ENCODE results near the gene ANGPTL8.

ANGPTL8 gene

GRCh38 chr19:11238041-11238440 is 1.4 kb upstream of the ANGPTL8 start:
- no peak for DNase-seq

- no peak for DNase-seq
Observed at GRCh38 chr19:11238781-11239376, 540 bp upstream of the ANGPTL8 start.

DNA sequence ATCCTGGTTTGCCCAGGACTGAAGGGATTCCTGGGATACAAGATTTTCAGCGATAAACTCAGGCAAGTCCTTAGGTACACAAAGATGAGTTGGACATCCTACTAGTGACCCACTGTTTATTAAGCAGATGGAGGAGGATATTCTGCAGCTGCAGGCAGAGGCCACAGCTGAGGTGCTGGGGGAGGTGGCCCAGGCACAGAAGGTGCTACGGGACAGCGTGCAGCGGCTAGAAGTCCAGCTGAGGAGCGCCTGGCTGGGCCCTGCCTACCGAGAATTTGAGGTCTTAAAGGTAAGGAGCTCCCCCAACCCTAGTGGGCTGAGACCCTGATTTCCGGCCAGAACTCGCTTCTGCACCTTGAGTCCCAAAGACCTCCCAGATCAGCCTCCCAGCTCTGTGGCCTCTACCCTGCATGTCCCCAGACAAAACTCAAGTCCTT is 607 bp downstream of the ANGPTL8 start:
- no peak for DNase-seq

- no peak for DNase-seq
Observed at GRCh38 chr19:11242025-11242424, 2.6 kb downstream of the ANGPTL8 start.

- DNase-seq = no peak
Observed at GRCh38 chr19:11242864-11243797, 3.7 kb downstream of the ANGPTL8 start.

GRCh38 chr19:11243798-11244169 is 4.4 kb downstream of the ANGPTL8 start:
- DNase-seq = no peak

DNA sequence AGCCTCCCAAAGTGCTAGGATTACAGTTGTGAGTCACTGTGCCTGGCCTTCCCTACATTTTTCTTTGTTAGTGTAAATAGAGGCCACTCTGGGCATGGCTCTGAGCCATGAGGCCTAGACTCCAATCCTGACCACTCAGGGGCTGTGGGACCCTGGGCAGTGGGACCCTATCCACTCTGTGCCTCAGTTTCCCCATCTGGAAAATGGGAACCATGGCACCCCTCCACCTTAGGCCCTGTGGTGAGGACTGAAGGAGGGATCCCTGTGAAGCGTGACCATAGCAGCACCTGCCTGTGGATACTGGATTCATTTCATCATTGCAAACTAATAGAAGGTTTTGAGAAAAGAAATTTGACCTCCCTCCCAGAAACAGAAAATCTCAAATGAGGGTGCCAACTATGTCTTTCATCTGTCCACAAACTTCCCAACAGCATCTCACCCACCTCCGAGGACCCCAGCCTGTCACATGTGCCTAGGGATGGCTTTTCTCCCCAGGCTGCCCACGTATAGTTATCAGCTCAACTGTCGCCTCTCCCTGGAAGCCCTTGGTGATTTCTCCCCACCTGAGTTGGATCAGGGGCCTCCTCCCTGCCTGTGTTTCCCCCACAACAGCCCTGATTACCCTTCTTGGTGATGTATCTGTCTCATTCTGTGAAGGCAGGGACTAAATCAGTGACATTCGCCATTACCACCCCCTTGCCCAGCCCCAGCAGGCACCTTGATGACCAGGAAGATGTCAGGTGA is 5.6 kb downstream of the ANGPTL8 start:
- no peak for DNase-seq

DNA sequence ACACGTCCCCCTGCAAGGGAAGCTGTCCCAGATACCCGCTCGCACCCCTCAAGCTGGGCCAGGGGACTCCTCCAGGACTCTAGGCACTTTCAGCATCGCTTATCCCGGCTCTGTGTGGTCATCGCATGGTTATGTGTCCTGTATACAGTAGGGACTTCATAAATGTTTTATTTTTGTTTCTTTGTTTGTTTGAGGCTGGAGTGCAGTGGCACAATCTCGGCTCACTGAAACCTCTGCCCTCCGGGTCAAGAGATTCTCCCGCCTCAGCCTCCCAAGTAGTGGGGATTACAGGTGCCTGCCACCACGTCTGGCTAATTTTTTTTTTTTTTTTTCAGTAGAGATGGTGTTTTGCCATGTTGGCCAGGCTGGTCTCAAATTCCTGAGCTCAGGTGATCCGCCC is 7.5 kb downstream of the ANGPTL8 start:
- no peak for DNase-seq

GRCh38 chr19:11247391-11247790 is 8.0 kb downstream of the ANGPTL8 start:
- DNase-seq = no peak

DNA sequence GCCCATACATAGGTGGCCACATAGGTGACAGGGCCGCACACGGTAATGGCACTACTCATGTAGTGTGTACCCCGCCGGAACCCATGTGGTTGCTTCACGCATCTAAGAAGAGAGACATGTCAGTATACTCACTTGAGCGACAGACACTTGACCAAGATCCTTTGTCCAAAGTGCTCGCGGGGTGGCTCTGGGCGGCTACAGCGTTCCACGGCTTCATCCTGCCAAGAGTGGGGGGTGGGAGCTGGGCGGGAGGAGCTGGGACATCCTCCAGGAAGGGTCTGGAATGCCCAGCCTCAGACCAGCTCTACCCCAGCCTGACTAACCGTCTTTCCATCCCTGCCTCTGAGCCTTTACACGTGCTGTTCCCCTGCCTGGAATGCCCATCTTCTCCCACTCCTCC is 8.5 kb downstream of the ANGPTL8 start:
- no peak for DNase-seq

- DNase-seq = no peak
Observed at GRCh38 chr19:11248852-11249251, 9.4 kb downstream of the ANGPTL8 start.

DNA sequence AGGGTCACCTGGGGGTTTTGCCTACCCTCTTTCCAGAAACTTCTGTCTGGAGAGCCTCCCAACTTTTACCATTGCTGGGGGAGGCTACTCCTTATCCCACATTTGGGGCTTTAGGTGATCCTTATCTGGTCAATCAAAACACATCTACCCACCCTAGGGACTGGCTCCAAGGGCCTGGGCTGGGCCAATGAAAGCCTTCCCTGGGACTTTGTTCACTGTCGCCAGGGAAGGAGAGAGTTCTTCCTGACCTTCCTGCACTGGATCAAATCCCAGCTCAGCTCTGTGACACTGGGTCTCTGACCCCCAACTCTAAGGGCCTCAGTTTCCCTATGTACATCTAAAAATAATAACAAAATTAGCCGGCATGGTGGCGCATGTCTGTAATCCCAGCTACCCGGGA is 11.8 kb downstream of the ANGPTL8 start:
- DNase-seq = no peak

GRCh38 chr19:11251650-11252314 is 12.4 kb downstream of the ANGPTL8 start:
- DNase-seq = no peak

DNA sequence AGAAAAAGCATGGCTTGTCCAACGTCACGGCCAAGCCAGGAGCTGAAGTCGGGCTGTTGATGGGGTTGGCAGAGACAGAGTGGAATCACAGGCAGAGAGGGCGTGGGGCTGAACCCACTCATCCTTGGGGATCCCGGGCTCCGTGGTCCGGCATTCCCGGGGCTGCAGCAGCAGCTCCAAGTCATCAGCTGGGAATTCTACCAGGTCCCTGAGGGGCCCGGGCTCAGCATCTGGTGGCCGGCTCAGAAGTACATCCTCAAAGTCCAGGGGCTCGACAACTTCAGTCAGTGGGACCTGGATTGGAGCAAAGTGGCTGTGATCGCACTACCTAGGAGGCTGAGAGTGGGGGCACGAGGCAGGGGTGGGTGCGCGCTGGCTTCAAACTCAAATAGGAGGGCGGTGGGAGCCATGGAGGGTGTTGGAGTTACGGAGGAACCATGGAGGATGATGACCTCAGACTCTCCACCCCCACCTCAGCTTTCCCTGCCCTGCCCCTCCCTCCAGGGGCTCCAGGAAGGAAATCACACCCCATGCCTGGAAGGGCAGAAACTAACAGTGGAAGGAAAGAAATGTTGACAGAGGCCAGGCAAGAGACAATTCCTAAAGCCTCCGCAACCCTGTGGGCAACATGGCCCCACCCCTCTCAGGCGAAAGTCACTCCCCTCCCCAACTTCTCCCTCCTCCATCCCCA is 13.4 kb downstream of the ANGPTL8 start:
- no peak for DNase-seq

DNA sequence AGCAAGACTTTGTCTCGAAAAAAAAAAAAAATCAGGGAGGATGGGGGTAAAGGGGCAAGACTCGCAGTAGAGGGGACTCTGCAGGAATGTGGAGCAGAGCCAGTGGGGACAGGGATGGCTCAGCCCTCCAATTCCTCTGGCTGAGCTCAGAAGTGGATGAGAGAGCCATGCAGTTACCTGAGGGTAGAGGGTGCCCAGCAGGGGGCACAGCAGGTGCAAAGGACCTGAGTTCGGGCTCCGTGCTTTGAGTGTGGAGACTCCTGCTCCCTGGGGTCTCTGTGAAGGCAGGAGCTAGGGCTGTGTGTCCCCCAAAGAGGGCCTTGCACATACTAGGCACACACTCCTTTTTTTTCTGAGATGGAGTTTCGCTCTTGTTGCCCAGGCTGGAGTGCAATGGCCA is 15.2 kb downstream of the ANGPTL8 start:
- no peak for DNase-seq

DNA sequence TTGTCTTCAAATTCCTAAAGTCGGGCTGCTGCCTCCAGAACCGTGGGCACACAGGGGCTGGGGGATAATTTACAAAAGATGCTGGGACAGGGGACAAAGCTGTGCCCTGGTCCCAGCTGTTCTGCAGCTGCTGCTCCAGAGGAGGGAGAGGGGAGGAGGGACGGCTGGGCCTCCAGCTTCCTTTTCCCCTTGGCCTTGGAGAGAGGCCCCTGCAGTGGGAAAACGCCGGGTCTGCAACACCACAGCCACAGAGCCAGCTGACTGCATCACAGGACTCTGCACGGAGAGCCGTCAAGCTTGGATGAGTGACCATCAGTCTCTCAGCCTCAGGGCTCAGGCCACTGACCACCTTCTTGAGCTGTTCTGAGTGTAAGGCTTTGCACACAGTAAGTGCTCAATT is 16.8 kb downstream of the ANGPTL8 start:
- DNase-seq = no peak

DNA sequence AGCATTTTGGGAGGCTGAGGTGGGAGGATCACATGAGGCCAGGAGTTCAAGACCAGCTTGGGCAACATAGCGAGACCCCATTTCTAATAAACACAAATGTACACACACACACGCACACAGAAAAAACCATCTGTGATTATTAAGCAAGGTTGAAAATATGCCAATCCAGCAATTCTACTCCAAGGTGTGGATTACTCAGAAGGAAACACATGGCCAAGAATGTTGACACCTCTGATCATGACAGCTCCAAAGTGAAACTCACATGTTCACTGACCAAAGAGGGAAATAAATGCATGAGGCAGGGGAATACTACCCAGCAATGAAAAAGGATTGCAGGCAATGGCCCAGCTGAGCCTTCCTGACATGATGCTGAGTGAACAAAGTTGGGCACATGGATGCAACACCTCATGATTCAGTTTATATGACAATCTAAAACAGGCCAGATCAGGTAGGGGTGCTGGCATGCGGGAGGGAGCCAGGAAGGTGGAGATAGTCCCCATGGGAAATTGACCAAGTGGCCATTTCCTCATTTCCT is 18.5 kb downstream of the ANGPTL8 start:
- DNase-seq = no peak

DNA sequence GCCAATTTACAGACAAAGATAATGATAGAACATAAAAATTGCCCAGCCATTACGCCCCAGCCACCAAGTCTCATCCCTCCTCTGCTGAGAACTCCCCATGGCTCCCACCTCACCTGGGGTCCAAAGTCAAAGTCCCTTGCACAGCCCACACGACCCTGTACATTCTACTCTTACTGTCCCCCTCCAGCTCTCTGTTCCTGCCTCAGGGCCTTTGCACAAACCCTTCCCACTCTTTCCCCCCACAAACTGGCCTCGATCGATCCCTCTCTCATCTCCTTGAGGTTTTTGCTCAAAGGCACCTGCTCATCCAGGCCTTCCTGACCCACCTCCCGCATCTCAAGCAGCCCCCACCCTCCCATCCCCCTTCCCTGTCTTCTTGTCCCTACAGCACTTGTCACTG is 21.6 kb downstream of the ANGPTL8 start:
- DNase-seq = no peak

DNA sequence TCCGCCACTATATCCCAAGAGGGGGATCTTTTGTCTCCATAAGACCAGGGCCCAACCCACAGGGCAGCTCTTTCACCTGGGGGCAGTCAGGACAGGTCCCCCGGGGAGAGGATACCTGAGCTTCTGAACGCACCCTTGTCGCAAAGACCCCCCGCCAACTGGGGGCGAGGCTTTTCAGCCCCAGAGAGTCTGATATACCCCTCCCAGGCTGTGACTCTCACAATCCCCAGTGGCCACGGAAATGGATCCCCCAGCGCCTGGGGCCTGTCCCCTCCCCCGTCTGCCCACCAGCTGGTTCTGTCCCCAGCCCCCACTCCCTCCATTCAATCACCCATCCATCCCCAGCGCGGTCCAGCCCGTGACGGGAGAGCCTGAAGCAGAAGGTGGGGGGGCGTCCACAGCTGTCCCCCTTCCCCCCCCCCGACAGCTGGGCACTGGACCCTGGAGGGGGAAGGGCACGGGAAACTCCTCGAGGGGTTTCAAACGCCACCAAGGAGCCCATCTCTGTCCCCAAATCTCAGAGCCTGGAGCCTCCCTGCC is 22.1 kb downstream of the ANGPTL8 start:
- DNase-seq = no peak

DNA sequence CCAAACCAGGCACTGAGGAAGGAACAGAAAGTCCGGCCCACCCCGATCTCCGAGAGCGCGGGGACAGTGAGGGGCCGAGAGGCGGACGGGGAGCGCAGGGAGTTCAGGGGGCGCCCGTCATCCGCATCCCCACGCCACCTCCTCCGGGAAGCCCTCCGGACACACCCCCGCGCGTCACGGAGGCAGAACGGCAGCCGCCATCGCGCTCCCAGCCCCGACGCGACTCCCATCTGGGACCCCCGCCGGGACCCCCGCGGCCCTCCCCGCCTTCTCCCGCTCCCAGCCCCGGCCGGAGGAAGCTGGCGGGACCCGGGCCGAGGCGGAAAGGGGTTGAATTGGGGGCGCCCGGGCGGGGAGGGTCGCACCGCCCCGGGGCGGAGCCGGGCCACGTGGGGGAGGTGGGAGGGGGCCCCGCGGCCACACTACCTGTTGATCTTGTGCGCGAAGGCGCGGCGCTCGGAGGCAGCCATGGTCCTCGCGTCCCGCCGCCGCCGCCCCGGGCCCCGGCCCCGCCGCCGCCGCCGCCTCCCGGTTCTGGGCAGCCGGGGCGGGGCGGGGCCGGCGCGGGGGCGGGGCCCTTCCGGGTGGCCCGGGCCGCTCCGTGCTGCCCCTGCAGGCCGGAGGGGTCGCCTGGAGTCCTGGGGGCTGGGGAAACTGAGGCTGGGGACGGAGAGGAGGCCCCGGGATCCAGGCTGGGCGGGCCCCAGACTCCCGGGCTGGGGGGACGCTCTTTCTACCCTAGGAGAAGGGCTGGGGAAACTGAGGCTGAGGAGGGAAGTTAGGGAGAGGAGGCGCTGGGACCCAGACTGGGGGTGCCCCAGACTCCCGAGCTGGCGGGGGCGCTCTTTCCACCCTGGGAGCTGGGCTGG is 22.8 kb downstream of the ANGPTL8 start, which contains the start of gene DOCK6:
Gene DOCK6, minus strand, starts transcription at position 554 of the 869 bp plus-strand sequence. Its CDS starts 84 bp downstream, at position 470.
- DNase-seq = no peak

GRCh38 chr19:11263726-11264125 is 24.3 kb downstream of the ANGPTL8 start:
- no peak for DNase-seq

All from GF-D8 (cell line).